Measurements from ENCODE around the gene PNPLA2.

The PNPLA2 gene

DNA sequence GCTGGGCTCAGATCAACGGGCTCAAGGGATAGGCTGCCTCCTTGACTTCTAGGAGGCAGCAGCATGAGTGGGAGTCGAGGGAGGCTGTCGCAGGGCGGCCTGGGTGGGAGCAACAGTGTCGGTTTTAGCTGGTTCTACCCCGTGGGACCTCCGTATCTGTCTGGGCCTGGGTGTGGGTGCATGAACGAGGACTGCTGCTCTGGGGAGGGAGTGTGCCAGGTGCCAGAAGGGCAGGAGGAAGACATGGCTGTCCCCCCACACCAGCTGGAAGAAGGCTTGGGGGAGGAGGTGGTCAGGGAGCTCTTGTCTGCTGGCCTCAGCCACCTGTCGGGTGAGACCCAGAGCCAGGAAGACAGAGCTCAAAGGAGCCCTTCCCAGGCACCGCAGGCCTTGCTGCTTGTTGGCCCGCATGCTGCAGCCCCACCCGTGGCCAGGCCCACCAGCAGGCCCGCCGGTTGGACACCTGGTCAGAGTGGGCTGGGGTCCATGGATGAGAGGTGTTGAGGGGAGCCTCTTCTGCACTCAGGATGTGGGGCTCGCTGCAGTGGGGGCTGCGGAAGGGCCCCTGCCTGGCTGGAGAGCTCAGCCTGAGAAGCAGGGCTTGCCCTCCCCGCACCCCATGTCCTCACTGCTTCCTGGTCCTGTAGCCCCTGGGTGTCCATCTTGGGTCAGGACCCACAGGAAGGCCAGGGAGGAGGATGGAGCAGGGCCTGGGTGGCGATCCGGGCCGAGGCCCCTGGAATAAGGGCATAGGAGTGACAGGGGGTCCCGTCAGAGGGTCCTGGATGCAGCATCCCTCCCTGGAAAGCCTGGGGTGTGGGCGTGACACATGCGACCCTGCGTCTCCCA is 32.3 kb upstream of the PNPLA2 start:
- DNase-seq, result no peak

DNA sequence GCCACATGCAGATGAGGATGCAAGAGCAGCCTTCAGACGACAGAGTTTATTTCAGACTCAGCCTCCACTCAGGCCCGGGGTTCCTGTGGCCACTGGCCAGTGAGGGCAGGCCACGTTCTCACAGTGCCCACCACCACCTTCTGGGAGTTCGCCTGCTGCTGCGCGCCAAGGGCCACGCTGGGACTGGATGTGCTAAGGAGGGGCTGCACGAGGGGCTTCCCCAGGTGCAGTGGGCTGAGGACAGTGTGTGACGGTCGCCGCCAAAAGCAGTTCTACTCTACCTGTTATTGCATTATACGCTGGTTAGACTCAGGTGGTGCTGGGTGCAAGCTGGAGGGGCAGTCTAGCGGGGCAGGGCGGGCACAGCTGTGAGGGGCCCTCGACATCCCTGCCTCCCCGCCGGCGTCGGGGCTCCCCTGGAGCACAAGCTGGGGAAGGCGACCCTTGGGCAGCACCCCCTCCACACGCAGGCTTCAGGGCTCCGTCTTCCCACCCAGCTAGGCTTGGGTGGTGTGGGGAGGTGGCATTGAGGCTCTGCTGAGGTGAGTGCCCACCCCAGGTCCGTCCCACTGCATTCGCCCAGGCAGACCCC is 31.5 kb upstream of the PNPLA2 start:
- DNase-seq, result no peak

DNA sequence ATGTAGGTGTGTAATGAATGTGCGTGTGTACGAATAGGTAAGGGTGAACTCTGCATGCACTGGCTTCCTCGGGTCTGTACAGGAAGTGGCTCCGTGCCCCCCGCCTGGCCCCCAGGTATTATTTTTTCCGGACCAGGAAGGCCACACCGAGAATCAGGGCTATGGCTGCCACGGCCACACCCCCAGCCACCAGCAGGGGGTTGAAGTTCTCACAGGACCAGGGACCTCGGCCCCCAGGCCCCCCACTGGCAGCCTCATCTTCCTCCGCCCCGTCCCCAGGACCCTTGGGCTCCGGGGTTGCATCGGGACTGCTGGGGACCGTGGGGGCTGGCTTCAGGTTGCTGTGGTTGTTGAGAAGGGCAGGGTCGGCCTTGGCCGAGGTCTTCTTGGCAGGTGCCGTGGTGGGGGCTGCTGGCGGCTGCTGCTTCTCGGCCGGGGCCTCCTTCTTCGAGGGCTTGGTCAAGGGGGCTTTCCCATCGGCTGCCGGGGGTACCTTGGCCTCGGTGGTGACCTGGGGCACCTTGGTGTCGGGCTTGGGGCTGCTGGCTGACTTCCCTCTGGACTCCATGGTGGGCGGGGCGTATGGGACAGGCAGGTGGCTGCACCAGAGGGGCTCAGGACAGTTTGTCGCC is 30.6 kb upstream of the PNPLA2 start:
- no peak for DNase-seq

DNA sequence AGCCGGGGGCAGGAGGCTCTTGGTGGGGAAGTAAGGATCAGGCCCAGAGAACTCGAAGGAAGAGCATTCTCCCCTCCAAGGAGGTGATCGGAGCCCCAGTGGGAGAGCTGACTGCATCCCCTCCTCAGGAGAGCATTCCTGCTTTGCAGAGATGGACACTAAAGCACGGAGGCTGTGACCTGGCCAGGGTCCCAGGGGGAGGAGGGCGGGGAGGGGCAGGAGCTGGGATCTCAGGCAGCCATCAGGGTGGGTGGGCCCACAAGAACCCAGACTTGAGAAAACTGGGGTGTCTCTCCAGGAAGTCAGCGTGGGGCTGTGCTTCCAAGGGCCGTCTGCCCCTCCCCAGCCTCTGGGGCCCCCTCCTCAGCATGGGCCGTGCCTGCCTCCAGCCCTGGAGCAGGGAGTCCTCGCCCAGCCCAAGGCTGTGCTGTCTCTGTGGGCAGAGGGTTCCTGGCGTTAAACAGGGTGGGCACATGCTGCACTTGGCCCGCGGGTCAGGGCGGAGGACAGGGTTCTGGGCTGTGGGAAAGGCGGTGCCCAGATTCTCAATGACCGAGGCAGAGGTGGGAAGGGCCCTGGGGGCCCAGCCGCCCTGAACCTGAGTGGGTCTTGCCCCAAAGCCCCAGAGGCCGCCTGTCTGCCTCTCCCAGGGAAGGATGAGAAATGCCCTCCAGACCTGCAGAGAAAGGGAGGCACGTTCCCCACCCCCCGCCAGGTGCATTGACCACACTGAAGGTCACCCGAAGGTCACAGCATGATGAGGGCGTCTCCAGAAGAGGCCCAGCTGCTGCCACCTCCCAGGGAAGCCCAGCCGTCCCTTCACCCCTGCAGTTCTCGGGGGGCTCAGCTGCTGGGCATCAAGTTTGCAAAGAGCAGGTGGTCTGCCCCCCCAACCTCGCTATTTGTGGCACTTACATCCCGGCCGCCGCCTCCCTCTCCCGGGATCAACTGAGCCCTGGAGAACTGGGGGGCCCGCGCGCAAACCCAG is 29.5 kb upstream of the PNPLA2 start:
- no peak for DNase-seq

DNA sequence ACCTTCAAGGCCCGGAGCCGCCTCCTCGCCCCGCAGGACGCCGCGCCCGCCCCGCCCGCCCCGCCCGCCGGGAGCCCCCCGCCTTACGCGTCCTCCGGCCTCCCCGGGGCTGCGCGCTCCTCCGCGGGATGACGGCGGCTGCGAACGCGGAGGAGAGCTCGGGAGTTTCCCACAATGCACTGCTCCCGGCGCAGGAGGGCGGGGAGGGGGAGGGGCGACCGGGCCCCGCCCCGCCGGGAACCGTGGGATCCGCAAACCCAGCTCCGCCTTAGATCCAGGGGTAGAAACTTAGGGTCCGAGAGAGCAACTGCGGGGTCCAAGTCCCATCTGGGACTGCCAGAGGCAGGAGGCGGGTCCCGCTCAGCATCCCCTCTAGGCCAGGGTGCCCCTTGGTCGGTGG is 28.8 kb upstream of the PNPLA2 start, which contains the start of gene CEND1:
Gene CEND1, minus strand, starts transcription at position 148 of the 400 bp plus-strand sequence. CDS start 1,514 bp downstream, outside the sequence.
- peak; percentile 30 for DNase-seq

DNA sequence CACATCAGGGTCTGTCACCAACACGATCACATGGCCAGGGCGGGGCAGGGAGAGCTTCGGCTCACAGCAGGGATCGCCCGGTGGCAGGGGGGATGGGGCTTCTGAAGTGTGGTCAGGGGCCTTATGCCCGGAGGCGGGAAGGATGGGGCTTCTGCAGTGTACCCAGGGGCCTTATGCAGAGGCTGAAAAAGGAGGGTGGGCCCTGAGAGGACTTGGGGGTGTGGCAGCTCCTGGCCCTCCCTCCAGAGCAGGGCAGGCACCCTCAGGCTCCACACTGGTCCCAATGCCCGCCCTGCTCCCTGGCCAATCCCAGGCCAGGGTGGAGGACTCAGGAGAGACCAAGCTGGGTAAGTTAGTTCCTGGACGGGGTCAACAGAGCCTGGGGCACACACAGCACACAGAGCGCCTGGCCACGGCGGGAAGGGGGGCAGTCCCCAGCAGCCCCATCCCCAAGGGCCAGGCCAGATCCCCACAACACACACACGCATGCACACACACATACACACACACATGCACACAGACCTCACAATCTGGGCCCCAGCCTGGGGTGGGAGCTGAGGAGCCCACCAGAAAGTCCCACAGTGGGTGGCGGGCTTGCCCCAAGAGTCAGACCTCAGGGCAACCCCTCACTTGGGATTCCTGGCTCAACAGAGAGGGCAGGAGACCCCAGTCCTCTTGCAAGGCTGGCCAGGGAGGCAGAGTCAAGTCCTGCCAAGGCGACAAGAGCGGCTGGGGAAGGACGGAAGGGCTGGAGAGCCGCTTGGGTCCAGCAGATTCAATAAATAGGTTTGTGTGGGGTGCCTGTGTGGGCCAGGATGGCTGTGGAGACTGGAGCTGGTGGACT is 27.8 kb upstream of the PNPLA2 start:
- DNase-seq, result no peak

DNA sequence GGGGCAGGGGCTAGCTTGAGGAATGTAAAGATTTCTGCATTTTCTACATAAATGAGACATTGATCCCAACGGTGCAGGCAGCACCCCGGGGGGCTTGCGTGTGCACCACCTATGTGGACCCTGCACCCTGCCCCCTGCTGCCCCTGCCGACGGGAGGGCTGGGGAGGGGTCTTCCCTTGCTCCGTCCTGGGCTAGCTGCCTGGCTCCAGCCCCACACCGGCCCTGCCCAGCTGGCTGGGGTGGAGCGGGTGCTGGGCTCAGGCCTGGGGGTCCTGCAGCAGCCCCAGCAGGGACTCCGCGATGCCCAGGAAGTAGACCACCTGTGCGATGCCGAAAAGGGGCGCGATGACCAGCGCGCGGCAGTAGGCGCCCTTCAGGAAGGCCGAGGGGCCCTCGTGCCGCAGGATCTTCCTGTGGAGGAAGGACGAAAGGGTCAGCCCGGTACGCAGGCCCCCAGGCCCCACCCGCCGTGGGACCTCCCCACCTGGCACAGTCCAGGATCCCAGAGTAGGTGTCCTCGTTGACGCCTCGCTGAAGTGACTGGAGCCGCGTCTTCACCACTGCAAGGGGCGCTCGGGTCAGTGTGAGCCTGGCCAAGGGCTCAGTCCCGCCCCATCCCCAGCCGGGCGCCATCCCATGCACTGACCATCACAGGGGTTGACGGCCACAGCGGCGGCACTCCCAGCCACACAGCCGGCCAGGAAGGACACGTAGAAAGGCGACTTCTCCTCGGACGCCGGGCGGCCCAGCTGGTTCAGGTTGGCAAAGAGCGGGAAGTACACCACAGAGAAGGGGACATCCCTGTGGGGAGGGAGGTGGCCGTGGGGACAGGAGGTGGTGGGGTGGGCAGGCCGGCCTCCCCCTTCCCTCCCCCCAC is 26.8 kb upstream of the PNPLA2 start:
- DNase-seq, result no peak

DNA sequence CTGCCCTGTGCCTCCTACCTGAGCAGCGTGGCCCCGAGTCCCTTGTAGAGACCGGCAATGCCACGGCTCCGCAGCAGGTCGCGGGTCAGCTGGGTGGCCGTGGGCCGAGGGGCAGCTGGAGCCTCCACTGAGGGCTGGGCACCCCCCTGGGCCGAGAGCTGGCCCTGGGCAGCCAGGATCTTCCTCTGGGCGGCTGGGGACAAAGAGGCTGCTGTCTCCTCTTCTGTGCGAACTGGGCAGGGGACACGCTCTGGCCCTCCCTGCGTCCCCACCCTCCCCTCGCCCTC is 26.2 kb upstream of the PNPLA2 start:
- DNase-seq, result no peak

DNA sequence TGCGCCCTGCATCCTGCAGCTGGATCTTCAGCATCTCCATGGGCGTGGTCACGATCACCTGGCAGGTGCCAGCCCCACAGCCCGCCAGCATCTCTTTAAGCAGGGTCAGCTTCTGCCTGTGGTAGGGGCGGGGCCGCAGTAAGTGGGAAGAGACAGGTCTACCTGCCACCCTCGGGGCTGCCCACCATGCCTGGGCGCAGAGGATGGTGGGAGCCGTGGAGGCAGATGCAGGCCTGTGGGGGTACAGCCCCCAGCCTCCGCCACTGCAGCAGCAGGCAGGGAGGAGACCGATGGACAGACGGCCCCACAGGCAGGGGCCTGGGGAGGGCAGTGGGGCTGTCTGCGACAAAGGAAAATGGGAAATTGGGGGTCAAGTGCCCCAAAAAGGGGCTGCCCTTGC is 25.8 kb upstream of the PNPLA2 start:
- no peak for DNase-seq

DNA sequence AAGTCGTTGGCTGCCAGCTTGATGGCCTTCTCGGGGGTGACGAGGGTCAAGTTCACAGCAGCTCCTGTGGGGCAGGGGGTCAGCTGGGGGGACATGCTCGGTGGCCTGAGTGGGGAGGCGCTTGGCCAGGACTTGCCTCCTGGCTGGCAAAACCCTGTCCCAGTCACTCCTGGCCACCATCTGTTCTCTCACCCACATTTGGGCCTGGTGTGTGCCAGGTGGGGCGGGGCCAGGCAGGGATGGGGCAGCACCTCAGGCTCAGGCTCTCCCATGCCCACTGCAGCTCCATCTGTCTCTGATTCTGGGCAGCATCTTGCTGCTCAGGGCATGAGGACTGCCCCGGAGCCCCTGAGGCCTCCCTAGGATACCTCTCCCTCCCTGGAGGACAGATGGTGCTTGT is 25.2 kb upstream of the PNPLA2 start:
- no peak for DNase-seq

DNA sequence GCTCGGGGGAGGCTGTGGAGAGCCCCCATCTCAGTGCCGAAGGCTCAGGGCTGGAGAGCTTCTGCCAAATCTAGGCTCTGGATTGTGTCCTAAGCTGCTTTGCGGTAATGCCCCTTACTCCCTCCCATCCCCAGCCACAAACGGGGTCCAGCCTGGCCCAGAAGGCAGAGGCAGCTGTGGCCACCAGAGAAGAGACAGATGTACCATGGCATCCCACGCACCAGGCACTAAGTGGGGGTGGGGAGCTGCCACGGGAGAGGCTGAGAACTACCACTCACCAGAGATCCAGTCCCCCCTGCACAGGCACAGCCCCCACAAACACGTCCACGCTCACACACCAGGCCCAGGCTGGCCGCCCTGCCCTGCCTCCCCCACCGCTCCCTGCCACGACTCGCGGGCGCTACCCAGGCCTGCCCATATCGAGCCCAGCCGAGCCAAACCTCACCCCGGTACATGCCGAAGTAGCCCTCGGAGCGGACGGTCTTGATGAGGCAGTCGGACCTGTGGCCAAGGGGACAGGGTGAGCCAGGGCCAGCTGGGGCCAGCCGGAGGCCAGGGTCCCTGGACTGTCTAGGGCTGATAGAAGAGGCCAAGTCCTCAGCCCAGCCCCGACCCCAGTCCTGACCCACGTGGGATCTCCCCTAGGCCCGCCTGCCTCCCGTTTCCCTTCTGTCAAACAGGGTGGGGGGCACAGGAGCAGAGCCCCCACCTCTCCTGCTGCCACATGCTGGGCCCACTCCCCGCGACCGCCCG is 24.5 kb upstream of the PNPLA2 start:
- no peak for DNase-seq

DNA sequence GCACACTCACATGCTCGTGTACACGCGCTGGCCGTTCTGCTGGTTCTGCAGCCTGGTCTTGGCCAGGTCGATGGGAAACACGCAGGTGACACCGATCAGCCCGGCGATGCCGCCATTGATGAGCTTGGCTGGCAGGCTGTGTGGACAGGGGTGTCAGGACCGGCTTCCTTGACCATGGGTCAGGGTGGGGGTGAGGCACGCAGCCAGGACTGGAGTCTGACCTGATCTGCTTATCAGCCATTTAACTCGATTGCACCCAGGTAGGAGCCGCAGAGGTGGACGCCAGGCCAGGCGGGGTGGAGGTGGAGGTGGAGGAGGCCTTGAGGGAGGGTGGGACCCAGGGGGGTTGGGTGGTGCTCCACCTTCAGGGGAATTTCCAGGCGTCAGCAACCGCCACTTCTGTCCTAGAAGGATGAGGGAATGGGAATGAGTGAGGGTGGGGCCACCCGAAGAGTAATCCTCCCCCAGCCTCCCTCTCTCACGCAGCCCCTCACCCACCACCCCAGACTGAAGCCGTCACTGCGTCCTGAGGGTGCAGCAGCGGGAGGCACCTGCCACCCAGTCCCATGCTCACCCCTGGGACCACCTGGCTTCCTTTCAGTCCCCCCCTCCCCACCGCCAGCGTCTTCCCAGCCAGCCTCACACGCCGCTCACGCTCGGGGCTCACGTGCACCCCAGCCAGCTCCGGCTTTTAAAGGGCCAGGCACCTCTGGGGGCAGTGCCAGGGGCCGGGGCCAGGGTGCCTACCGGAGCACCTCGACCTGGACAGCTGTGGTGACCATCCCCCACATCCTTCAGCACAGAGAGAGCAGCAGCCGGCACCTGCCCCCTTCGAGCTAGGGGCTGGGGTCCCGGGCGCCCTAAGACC is 23.7 kb upstream of the PNPLA2 start:
- no peak for DNase-seq

DNA sequence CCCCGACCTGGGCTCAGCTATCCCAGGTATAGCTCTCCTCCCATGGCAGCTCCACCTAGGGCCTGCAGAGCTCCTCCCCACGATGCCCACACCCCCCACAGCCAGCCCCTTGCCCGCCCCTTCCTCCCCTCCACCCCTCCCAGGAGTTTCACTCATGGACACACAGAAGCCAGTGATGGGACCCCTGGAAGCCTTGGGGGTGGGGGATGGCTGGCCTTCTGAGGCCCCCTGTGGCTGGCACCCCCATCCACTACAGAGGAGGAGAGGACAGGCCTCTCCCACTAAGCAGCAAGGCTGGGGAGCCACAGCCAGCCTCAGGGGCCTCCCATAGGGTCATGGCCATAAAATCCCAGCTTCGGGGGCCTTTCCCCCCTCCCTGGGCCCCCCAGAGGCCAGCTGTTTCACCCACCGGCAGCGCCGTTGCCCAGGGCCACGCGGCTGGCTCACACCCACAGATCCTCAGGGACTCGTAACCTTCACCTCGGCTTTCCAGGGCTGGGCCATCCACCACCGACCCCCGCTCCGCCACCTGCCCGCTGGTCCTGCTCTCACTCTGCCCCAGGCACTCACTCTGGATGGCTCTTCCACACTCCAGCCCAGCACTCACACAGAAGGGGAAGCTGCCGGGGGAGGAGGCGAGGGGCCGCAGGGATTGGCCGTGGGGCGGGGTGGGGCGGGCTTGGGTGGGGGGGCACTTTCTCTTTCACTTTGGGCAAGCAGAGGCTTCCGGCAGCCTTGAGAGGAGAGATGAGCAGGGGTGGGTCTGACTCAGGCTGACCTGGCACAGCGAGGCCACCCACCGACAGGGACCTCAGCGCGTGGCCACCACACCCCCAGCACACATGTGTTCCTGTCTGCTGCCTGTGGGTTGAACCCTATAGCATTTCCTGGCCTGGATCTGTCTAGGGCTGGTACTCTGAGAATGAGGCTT is 22.8 kb upstream of the PNPLA2 start:
- peak; percentile 40 for DNase-seq

DNA sequence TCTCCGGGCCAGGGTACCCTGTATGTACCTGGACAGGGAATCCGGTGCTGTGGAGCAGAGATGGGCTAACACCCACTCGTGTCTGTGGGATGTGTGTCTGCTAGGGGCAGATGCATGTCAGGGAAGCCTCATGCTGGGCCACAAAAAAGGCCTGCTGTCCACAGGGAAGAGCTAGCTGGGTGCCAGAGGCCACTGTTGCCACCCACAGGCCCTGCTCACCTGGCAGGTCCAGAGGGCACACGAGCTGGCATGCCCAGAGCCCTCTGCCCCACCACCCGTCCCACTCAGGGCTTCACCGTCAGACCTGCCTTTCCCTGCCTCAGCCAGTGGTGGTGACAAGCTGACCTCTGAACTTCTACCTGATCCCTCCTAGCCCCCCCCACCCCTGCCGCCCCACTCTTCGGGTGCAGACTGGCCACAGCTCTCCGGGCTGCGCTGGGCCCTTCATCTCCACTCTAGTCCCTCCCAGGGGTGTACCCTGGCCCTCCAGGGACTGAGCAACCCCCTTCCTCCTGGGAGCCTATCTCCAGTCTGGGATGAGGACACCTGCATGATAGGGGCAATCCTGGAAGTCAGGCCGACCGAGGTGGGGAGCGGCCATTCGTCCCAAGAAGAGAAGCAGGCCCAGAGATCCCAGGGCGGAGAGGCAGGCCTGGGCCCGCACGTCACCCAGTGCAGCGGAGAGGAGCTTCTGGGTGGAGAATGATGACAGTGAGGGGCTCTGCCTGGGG is 22.0 kb upstream of the PNPLA2 start:
- DNase-seq, result no peak

DNA sequence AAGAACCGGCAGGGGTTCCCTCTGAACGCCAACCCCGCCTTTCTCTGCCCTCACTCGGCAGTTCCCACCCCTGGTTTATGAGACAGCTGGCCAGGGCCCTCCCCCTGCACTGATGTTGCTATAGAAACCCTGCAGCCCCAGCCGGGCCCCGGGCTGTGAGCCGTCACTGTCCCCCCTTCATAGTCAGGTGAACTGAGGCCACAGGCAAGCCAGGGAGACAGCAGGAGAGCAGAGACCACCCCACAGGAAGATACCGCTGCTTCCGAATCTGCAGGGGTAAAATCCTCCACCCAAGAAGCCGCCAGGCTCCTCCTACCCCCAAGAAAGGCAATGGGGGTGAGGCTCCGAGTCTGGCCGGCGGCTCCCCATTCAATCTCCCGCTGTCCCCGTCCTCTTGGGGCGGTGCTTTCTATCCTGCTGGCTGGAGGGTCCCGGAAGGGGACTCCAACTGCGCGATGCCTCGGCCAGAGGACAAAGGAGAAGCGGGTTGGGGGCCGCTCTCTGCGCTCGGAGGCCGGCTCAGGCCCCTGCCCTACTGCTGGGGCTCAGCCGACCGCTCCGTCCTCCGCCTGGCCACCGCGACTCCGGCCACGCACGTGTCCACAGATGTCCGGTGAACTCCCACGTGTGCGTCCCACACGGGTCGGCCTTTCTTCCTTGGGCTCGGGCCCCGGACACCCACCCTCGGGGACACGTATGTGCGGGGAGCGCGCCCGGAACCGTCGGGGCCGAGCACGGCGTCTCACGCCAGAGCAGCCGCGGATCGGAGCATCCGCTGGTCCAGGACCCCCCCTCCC is 21.2 kb upstream of the PNPLA2 start:
- DNase-seq, result peak; percentile 77

DNA sequence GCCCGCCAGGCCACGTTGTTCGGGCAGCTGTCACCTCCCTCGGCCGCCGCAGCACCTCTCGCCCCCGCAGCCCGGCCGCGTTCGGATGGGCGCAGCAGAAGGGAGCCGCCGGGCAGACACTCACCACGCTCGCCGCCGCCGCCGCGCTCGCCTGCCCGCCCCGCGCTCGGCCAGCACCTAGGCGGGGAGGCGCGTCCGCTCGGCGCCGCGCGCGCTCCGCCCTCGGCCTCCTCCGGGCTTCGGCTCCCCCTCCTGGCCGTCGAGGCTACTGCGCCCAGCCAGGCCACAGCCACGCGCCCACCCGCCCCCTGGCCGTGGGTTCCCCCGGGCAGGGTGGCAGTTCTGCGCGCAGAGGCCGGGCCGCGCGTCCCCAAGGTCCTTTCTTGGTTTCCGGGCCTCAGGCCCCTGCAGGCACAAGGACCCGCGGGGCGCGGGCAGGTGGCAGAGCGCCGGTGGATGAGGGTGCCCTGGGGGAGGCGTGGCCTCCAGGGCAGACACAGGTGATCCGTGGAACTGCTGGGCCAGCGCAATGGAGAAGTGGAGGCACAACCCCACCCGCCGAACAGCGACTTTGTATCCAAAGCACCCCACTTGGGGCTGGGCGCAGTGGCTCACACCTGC is 20.5 kb upstream of the PNPLA2 start, which contains the start of gene SLC25A22:
Gene SLC25A22, minus strand, starts transcription at position 189 of the 621 bp plus-strand sequence. CDS start 3,275 bp downstream, outside the sequence.
- DNase-seq, result peak; percentile 77

All from NCI-H1092 (cell line).